ENCODE measurements around the gene CNOT3. TPM values are rescaled to one million over a fixed set of nuclear protein-coding genes. Genes with fewer than 3 reads are reported as not detected.
"Not testable (repeated sequence)": the region's sequence is repeated elsewhere in the genome, so short reads cannot be mapped to it uniquely, and the experiment has no call there.

The CNOT3 gene
- total RNA-seq, 1 donor from 2014 or later = 54.6 TPM

DNA sequence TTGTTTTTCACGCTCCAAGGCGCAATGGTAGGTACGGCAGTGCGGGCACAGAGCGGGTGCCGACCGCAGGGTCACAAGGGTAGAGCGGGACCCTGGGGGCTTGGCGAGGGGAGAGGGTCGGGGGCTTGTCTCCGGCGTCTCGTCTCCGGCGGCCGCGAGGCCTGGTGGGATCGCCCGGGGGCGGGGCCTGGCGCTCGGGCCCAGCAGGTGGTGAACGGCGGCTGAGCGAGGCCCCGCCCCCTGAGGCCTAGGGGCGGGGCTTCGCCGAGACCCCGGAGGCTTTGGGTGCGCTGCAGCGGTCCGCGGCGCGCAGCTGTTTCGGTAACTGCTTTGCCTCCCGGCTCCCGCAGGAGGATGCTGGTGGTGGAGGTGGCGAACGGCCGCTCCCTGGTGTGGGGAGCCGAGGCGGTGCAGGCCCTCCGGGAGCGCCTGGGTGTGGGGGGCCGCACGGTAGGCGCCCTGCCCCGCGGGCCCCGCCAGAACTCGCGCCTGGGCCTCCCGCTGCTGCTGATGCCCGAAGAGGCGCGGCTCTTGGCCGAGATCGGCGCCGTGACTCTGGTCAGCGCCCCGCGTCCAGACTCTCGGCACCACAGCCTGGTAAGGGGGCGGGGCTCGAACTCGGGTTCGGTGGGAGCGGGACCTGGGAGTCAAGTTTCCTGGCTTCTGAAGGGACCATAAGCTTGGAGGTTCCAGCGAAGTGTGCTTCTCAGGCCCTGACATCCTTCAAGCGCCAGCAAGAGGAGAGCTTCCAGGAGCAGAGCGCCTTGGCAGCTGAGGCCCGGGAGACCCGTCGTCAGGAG is 53.6 kb downstream of the CNOT3 start, which contains the start of gene TSEN34:
Gene TSEN34, plus strand, starts transcription at position 298 of the 800 bp plus-strand sequence. Its CDS starts 57 bp downstream, at position 355.
- DNase-seq (ENCODE audit: low spot score) = no peak

DNA sequence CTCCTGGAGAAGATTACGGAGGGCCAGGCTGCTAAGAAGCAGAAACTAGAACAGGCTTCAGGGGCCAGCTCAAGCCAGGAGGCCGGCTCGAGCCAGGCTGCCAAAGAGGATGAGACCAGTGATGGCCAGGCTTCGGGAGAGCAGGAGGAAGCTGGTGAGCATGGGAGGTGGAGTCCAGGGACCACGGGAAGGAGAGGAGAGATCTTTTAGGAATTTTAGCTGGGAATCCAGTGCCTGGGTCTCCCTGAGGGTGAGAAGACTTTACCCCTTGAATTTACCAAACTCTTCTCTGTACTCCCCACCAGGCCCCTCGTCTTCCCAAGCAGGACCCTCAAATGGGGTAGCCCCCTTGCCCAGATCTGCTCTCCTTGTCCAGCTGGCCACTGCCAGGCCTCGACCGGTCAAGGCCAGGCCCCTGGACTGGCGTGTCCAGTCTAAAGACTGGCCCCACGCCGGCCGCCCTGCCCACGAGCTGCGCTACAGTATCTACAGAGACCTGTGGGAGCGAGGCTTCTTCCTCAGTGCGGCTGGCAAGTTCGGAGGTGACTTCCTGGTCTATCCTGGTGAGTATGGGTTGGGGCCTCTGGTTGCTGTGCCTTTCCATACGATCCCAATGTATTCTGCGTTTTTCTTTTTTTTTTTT is 54.4 kb downstream of the CNOT3 start:
- no peak for DNase-seq (ENCODE audit: low spot score)

DNA sequence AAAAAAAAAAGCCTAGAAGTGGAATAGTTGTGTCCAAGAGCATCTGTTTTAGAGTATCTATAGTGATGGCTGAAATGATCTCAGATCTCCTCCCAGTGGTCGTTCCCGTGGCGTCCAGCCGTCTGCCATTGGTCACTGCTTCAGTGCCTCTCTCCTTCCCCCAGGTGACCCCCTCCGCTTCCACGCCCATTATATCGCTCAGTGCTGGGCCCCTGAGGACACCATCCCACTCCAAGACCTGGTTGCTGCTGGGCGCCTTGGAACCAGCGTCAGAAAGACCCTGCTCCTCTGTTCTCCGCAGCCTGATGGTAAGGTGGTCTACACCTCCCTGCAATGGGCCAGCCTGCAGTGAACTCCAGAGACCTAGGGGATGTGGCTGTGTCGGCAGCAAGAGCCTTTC is 55.4 kb downstream of the CNOT3 start:
- DNase-seq (ENCODE audit: low spot score) = no peak

DNA sequence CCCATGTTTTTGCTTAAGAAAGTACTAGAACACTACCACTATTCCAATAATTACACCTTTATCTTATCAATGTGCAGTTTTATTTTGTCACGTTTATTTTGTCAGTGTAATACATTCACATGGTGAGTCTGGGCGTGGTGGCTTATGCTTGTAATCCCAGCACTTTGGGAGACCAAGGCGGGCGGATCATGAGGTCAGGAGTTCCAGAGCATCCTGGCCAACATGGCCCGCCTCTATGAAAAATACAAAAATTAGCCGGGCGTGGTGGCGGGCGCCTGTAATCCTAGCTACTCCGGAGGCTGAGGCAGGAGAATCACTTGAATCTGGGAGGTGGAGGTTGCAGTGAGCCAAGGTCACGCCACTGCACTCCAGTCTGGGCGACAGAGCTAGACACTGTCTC is 56.9 kb downstream of the CNOT3 start:
- not testable (repeated sequence) for DNase-seq (ENCODE audit: low spot score)

DNA sequence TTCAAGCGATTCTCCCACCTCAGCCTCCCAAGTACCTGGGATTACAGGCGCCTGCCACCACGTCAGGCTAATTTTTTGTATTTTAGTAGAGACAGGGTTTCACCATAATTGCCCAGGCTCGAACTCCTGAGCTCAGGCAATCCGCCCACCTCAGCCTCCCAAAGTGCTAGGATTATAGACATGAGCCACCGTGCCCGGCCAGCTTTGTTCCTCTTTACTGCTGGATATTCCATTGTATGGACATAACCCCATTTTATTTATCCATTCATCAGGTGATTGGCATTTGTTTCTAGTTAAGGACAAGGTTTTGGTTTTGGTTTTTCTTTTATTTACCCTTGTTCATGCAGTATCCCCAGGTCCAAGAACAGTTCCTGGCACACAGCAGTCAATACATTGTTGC is 59.0 kb downstream of the CNOT3 start:
- DNase-seq (ENCODE audit: low spot score) = no peak

DNA sequence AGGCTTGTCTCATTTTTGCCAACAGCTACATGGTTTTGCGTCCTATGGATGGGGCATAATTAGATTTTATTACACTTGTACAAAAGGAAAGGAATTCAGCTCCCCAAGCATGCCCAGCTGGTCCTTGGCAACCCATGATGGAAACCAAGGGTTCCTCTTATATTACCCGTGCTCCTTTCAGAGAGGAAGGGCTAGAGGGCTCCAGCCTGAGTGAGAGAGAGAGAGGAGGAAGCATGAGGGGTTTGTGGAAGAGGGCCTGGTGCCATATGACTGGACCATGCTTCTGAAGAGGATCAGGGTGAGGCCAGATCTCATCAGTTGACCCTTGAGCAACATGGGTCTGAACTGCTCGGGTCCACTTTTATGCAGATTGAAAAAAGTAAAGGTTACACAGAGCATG is 59.6 kb downstream of the CNOT3 start:
- no peak for DNase-seq (ENCODE audit: low spot score)

DNA sequence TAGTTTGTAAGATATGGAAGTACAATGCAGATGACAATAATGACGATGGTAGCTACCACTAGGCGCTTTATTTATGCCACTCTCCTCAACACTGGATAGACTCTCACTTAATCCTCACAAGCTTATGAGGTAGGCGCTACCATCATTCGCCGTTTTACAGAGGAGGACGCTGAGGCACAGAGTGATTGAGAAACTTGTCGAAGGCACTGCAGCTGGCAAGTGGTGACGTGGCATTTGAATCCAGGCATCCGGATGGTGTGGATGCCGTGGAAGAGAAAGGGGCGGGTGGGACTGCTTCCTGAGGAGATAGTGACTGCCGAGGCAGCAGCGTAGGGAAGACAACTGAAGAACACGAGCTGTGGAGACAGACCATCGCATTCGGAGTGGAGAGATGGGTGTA is 61.8 kb downstream of the CNOT3 start:
- DNase-seq (ENCODE audit: low spot score) = no peak

DNA sequence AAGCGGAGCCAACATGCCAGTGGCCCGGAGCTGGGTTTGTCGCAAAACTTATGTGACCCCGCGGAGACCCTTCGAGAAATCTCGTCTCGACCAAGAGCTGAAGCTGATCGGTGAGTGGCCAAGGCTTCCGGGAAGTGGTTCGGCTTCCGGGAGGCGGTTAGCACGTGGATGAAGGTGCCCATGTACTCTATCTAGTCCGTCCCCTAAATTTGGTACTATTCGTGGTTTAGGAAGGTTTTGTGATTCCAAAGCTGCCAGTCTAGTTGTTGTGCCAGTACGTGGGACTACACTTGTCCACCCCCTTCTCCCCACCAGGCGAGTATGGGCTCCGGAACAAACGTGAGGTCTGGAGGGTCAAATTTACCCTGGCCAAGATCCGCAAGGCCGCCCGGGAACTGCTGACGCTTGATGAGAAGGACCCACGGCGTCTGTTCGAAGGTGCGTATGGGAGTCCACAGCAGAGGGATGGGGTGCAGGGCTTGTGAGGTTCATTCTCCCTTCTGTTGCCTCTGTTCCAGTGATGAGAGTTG is 63.7 kb downstream of the CNOT3 start:
- no peak for DNase-seq (ENCODE audit: low spot score)

DNA sequence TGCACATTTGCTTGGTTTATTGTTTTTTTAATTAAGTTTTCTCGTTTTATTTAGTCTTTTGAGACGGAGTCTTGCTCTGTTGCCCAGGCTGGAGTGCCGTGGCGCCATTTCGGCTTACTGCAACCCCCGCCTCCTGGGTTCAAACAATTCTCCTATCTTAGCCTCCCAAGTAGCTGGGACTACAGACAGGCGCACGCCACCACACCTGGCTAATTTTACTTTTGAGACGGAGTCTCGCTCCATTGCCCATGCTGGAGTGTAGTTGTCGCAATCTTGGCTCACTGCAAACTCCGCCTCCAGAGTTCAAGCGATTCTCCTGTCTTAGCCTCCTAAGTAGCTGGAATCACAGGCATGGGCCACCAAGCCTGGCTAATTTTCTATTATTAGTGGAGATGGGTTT is 64.4 kb downstream of the CNOT3 start:
- no peak for DNase-seq (ENCODE audit: low spot score)

DNA sequence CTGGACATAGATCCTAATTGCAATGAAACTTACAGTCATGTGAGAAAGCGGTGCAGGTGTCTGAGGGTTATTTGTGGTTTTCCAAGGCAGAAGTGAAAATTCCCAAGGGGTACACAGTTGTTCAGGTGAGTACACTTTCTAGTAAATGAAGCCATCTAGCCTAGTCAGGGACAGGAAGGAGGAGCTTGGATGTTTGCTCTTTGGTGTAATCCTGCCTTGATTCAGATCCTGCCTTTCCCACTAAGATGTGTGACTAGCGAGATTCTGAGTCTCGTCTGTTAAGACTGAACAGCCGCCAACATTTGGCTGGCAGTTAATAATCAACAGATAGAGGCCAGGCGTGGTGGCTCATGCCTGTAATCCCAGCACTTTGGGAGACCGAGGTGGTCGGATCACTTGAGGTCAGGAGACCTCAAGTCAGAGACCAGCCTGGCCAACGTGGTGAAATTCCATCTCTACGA is 65.6 kb downstream of the CNOT3 start:
- no peak for DNase-seq (ENCODE audit: low spot score)

DNA sequence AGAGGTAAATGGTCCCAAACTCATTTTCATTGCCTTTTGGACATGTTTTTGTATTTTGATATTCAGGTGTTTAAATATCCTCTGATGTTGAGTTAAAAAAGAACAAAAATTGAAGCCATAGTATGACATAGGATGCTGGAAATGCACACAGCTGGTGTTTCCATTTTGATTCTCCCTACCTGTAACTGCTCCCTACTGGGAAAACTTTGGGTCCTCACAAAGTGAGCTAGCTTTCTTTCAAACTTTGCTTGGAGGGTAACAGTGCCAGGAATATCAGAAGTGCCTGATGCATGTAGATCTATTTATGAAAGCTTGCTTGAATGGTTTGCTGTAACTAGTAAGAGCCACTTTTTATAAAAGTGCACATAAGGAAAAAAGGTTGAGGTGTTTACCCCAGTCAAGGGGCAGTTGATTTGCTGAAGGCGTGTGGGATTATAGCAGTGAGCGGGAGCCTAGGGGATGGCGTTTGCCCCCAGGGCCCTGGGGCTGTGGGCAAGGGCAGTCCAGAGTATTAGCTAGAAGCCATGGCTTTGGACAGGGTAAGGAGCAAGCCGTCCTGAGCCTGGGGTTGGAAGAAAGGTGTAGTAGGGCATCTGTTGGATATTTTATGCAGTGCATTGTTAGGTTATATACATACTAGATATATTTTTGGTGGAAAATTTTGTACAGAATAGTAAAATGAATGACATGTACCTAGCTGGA is 67.4 kb downstream of the CNOT3 start:
- no peak for DNase-seq (ENCODE audit: low spot score)

Other genes with a start within 250 kb of the CNOT3 start
- gene CACNG7, start 228.5 kb upstream of the CNOT3 start, total RNA-seq = not detected
- 0.08 TPM for gene CACNG8, start 174.8 kb upstream of the CNOT3 start, total RNA-seq
- not detected for gene CACNG6, start 146.1 kb upstream of the CNOT3 start, total RNA-seq
- gene VSTM1, start 73.9 kb upstream of the CNOT3 start, total RNA-seq = not detected
- gene TARM1, start 56.4 kb upstream of the CNOT3 start, total RNA-seq = not detected
- gene OSCAR, start 37.0 kb upstream of the CNOT3 start, total RNA-seq = 1.7 TPM
- 126 TPM for gene NDUFA3, start 34.9 kb upstream of the CNOT3 start, total RNA-seq
- 16.8 TPM for gene TFPT, start 22.1 kb upstream of the CNOT3 start, total RNA-seq
- 59.0 TPM for gene PRPF31, start 22.0 kb upstream of the CNOT3 start, total RNA-seq
- 5.8 TPM for gene LENG1, start 22.0 kb downstream of the CNOT3 start, total RNA-seq
- 155 TPM for gene TMC4, start 35.4 kb downstream of the CNOT3 start, total RNA-seq
- 175 TPM for gene MBOAT7, start 51.8 kb downstream of the CNOT3 start, total RNA-seq
- 27.7 TPM for gene TSEN34, start 53.5 kb downstream of the CNOT3 start, total RNA-seq
- 1,389 TPM for gene RPS9, start 63.1 kb downstream of the CNOT3 start, total RNA-seq
- gene LILRB3, start 85.2 kb downstream of the CNOT3 start, total RNA-seq = 5.6 TPM
- 1.6 TPM for gene LILRA6, start 105.0 kb downstream of the CNOT3 start, total RNA-seq
- gene LILRB5, start 119.5 kb downstream of the CNOT3 start, total RNA-seq = 5.3 TPM
- 2.6 TPM for gene LILRB2, start 143.3 kb downstream of the CNOT3 start, total RNA-seq
- gene LILRA5, start 175.4 kb downstream of the CNOT3 start, total RNA-seq = 2.1 TPM
- 0.44 TPM for gene LILRA4, start 201.4 kb downstream of the CNOT3 start, total RNA-seq
- 16.1 TPM for gene LAIR1, start 227.2 kb downstream of the CNOT3 start, total RNA-seq